Vagina (tissue), 2 donors: ENCODE results near the gene EEF1AKMT3. TPM values are rescaled to one million over a fixed set of nuclear protein-coding genes. Genes with fewer than 3 reads are reported as not detected.

ENCODE experiments used
- DNase-seq, 2 donors: peaks; one replicate each; pipeline ENCODE4 v3.0.0-alpha.2; 2017; ENCODE audit errors: extremely low spot score in 2 of 2
- H3K27ac ChIP-seq: fragments of 200-600 bp; sonication (generic); one replicate; pipeline ENCODE4 v1.5.1; 2019
- H3K27me3 ChIP-seq: fragments of 200-600 bp; sonication (generic); one replicate; pipeline ENCODE4 v1.5.1; 2019
- H3K36me3 ChIP-seq, 2 donors: fragments of 200-600 bp; sonication (generic); one replicate each; pipeline ENCODE4 v1.5.1; 2017 to 2019
- H3K4me1 ChIP-seq: fragments of 200-600 bp; sonication (generic); one replicate; pipeline ENCODE4 v1.5.1; 2019
- H3K4me3 ChIP-seq, 2 donors: fragments of 200-600 bp; sonication (generic); 1 replicate in 1 of 2; 2 replicates in 1 of 2; pipeline ENCODE4 v1.5.1; 2016 to 2019
- H3K9me3 ChIP-seq: fragments of 200-600 bp; sonication (generic); one replicate; pipeline ENCODE4 v1.5.1; 2019
- CTCF ChIP-seq, 3 experiments: fragments of 450-650 bp in 2 of 3; fragments of 200-600 bp in 1 of 3; sonication (generic) in 1 of 3; IDR thresholded peaks; one replicate each; pipeline ENCODE4 v1.5.1; 2017 to 2019; ENCODE audit warnings: antibody characterized with exemption in 3 of 3, mild to moderate bottlenecking in 2 of 3, moderate library complexity in 2 of 3
- POLR2A ChIP-seq, 2 donors: fragments of 450-650 bp; IDR thresholded peaks; one replicate each; pipeline ENCODE4 v1.6.1; 2017; ENCODE audit warnings: antibody characterized with exemption in 2 of 2, mild to moderate bottlenecking in 2 of 2, moderate library complexity in 2 of 2
- POLR2AphosphoS5 ChIP-seq, 2 donors: sonication (generic); formaldehyde crosslinking; IDR thresholded peaks; one replicate each; pipeline ENCODE4 v1.9.0; 2017; ENCODE audit warnings: antibody characterized with exemption in 2 of 2, mild to moderate bottlenecking in 2 of 2, low read depth in 1 of 2; ENCODE audit not compliant: insufficient read depth in 1 of 2
- intact Hi-C: fragments of 100-400 bp; cut with DNase I; formaldehyde crosslinking; loops from one replicate; pipeline ENCODE4 v1.15.1; 2023
- total RNA-seq: library from RNA; depleted of rRNA; stranded (reverse); fragments of >200 nt; gene quantifications from one replicate; pipeline ENCODE4 v1.2.3, GENCODE V29; 2016

Gene EEF1AKMT3
- total RNA-seq, 1 donor from 2014 or later, result 9.3 TPM

GRCh38 chr12:57755194-57755453 lies 17.3 kb upstream of the EEF1AKMT3 start:
- no peak for TF ChIP-seq POLR2A (IDR thresholded peaks at IDR 0.05)
- no peak for TF ChIP-seq POLR2AphosphoS5 (IDR thresholded peaks at IDR 0.05; ENCODE audit: insufficient read depth in 1 of 2, low read depth in 1 of 2)
- no peak for TF ChIP-seq CTCF (IDR thresholded peaks at IDR 0.05)
- DNase-seq, result no peak
- Histone ChIP-seq H3K27me3 (no peaks in the 10 kb centered on the region), H3K36me3 (no peaks in the 10 kb centered on the region), H3K27ac (peak overlapping the region; percentile 53), H3K4me1 (peaks cover 44% of the 10 kb centered on the region), H3K9me3 (no peaks in the 10 kb centered on the region), H3K4me3 (peak overlapping the region; percentile 75 to 78)
- intact Hi-C loops, result no loop called here

GRCh38 chr12:57755454-57756372 lies 16.7 kb upstream of the EEF1AKMT3 start:
- TF ChIP-seq POLR2AphosphoS5 (IDR thresholded peaks at IDR 0.05; ENCODE audit: insufficient read depth in 1 of 2, low read depth in 1 of 2) (no peak), CTCF (IDR thresholded peaks at IDR 0.05) (no peak), POLR2A (IDR thresholded peaks at IDR 0.05) (no peak)
- H3K27ac ChIP-seq, result peak overlapping the region; percentile 53
- peaks cover 44% of the 10 kb centered on the region for H3K4me1 ChIP-seq
- no peaks in the 10 kb centered on the region for H3K36me3 ChIP-seq
- peak overlapping the region; percentile 75 to 78 for H3K4me3 ChIP-seq
- H3K9me3 ChIP-seq, result no peaks in the 10 kb centered on the region
- intact Hi-C loops, result no loop called here
- no peaks in the 10 kb centered on the region for H3K27me3 ChIP-seq
- DNase-seq, result no peak

- TF ChIP-seq CTCF (IDR thresholded peaks at IDR 0.05) (peak in 1 of 3 experiments; percentile 11), POLR2AphosphoS5 (IDR thresholded peaks at IDR 0.05; ENCODE audit: insufficient read depth in 1 of 2, low read depth in 1 of 2) (no peak)
- Histone ChIP-seq H3K27me3 (no peaks in the 10 kb centered on the region), H3K9me3 (no peaks in the 10 kb centered on the region), H3K4me1 (peaks cover 34% of the 10 kb centered on the region), H3K4me3 (peak overlapping the region; percentile 75 to 78), H3K36me3 (no peaks in the 10 kb centered on the region), H3K27ac (no peak overlapping the region)
- DNase-seq, result no peak
- intact Hi-C loops, result no loop called here
Measured at GRCh38 chr12:57756406-57757341, 15.7 kb upstream of the EEF1AKMT3 start.

- intact Hi-C loops, result no loop called here
- no peak overlapping the region for H3K27ac ChIP-seq
- DNase-seq, result no peak
- no peaks in the 10 kb centered on the region for H3K9me3 ChIP-seq
- no peak overlapping the region for H3K4me3 ChIP-seq
- no peaks in the 10 kb centered on the region for H3K27me3 ChIP-seq
- no peaks in the 10 kb centered on the region for H3K36me3 ChIP-seq
- H3K4me1 ChIP-seq, result peaks cover 30% of the 10 kb centered on the region
- TF ChIP-seq CTCF (IDR thresholded peaks at IDR 0.05), result no peak
- no peak for TF ChIP-seq POLR2AphosphoS5 (IDR thresholded peaks at IDR 0.05; ENCODE audit: insufficient read depth in 1 of 2, low read depth in 1 of 2)
- TF ChIP-seq POLR2A (IDR thresholded peaks at IDR 0.05), result no peak
Measured at GRCh38 chr12:57757771-57758170, 14.6 kb upstream of the EEF1AKMT3 start.
